GM18502 (cell line): ENCODE results near the gene TNS1.

Experiments
- ATAC-seq: cut with Tn5 transposase; IDR thresholded peaks from one replicate; pipeline ENCODE4 v1.9.1; 2021; ENCODE audit warnings: mild to moderate bottlenecking; ENCODE audit not compliant: unreplicated experiment, poor library complexity

TNS1 gene

GRCh38 chr2:217903142-217903858 is 99.5 kb downstream of the TNS1 start:
- ATAC-seq, result no peak

- peak; percentile 67 for ATAC-seq
Measured at GRCh38 chr2:217902379-217903141, 100.2 kb downstream of the TNS1 start.

- ATAC-seq, result no peak
Measured at GRCh38 chr2:217901835-217902378, 100.9 kb downstream of the TNS1 start.

GRCh38 chr2:217901400-217901799 is 101.4 kb downstream of the TNS1 start:
- no peak for ATAC-seq

GRCh38 chr2:217900780-217901360 is 101.9 kb downstream of the TNS1 start:
- ATAC-seq, result no peak

- no peak for ATAC-seq
Measured at GRCh38 chr2:217900010-217900779, 102.6 kb downstream of the TNS1 start.

- ATAC-seq, result peak; percentile 68
Measured at GRCh38 chr2:217899231-217900009, 103.4 kb downstream of the TNS1 start.

- no peak for ATAC-seq
Measured at GRCh38 chr2:217897816-217898806, 104.7 kb downstream of the TNS1 start.

- ATAC-seq, result no peak
Measured at GRCh38 chr2:217897091-217897715, 105.6 kb downstream of the TNS1 start.

- no peak for ATAC-seq
Measured at GRCh38 chr2:217895070-217895635, 107.6 kb downstream of the TNS1 start.

- no peak for ATAC-seq
Measured at GRCh38 chr2:217893440-217893839, 109.4 kb downstream of the TNS1 start.

- ATAC-seq, result no peak
Measured at GRCh38 chr2:217892560-217892959, 110.2 kb downstream of the TNS1 start.

- ATAC-seq, result no peak
Measured at GRCh38 chr2:217890445-217890844, 112.3 kb downstream of the TNS1 start.

- no peak for ATAC-seq
Measured at GRCh38 chr2:217889656-217890055, 113.1 kb downstream of the TNS1 start.

GRCh38 chr2:217887841-217888701 is 114.7 kb downstream of the TNS1 start:
- ATAC-seq, result no peak

GRCh38 chr2:217886720-217887309 is 116.0 kb downstream of the TNS1 start:
- ATAC-seq, result peak; percentile 60
